Breast epithelium (tissue), 4 donors: ENCODE results near the gene CSRNP2. TPM values are rescaled to one million over a fixed set of nuclear protein-coding genes. Genes with fewer than 3 reads are reported as not detected.

ENCODE experiments used
- DNase-seq, 2 donors: peaks; one replicate each; pipeline ENCODE4 v3.0.0-alpha.2; 2019; ENCODE audit warnings: low spot score in 2 of 2
- H3K27ac ChIP-seq, 2 donors: fragments of 200-600 bp; sonication (generic) in 1 of 2; one replicate each; pipeline ENCODE4 v1.5.1; 2016 to 2019; ENCODE audit warnings: mild to moderate bottlenecking in 1 of 2
- H3K27me3 ChIP-seq, 2 donors: fragments of 200-600 bp; sonication (generic) in 1 of 2; one replicate each; pipeline versions ENCODE4 v1.5.1 to v1.6.0; 2017 to 2019; ENCODE audit warnings: control low read depth in 1 of 2, mild to moderate bottlenecking in 1 of 2
- H3K36me3 ChIP-seq: fragments of 200-600 bp; one replicate; pipeline ENCODE4 v1.5.1; 2019
- H3K4me1 ChIP-seq, 2 donors: fragments of 200-600 bp; sonication (generic); one replicate each; pipeline ENCODE4 v1.5.1; 2016 to 2019; ENCODE audit warnings: control low read depth in 1 of 2
- H3K4me3 ChIP-seq, 3 donors: fragments of 200-600 bp; sonication (generic); 1 replicate in 2 of 3; 2 replicates in 1 of 3; pipeline ENCODE4 v1.5.1; 2016 to 2019; ENCODE audit warnings: mild to moderate bottlenecking in 3 of 3, moderate library complexity in 2 of 3
- H3K9me3 ChIP-seq, 2 donors: fragments of 200-600 bp; sonication (generic) in 1 of 2; one replicate each; pipeline ENCODE4 v1.5.1; 2016 to 2019; ENCODE audit warnings: control low read depth in 1 of 2
- CTCF ChIP-seq, 3 donors: fragments of 450-650 bp; IDR thresholded peaks; one replicate each; pipeline ENCODE4 v1.5.1; 2016 to 2017; ENCODE audit warnings: antibody characterized with exemption in 3 of 3, mild to moderate bottlenecking in 3 of 3, moderate library complexity in 3 of 3
- POLR2A ChIP-seq: fragments of 450-650 bp; IDR thresholded peaks from one replicate; pipeline ENCODE4 v1.6.1; 2016; ENCODE audit warnings: antibody characterized with exemption, mild to moderate bottlenecking, moderate library complexity
- POLR2AphosphoS5 ChIP-seq, 3 donors: sonication (generic); formaldehyde crosslinking; IDR thresholded peaks; one replicate each; pipeline ENCODE4 v1.6.1; 2017; ENCODE audit warnings: antibody characterized with exemption in 3 of 3
- intact Hi-C: fragments of 100-400 bp; cut with DNase I; formaldehyde crosslinking; loops from one replicate; pipeline ENCODE4 v1.15.1; 2023; ENCODE audit warnings: low total_unique reads
- total RNA-seq, 3 donors: library from RNA; depleted of rRNA; stranded (reverse); fragments of >200 nt; gene quantifications; one replicate each; pipeline ENCODE4 v1.1.0, GENCODE V29; 2016

Gene CSRNP2
- total RNA-seq, 3 donors from 2014 or later: 20.2 to 37.3 (median 35.7) TPM

DNA sequence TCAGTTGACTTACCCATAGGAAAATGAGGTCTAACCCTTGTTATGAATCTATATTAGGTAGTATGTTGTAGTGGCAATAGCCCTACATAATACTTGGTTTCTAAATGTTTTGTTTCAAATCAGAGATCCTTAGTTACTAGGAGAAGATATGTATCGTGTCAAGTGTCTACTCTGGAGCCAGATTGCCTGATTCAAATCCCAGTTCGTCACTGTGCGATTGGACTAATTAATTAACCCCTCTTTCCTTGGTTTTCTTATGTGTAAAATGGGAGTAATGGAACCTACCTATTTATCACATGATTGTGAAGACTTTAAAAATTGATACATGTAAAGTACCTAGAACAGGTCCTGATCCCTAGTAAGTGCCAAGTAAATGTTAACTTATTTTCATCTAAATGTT, 33.9 kb downstream of the CSRNP2 start:
- Histone ChIP-seq H3K4me1 (peaks cover 5 to 8% of the 10 kb centered on the region in 2 donors), H3K36me3 (no peaks in the 10 kb centered on the region), H3K9me3 (no peaks in the 10 kb centered on the region), H3K27ac (peak overlapping the region in 1 of 2 donors; percentile 95), H3K27me3 (no peaks in the 10 kb centered on the region), H3K4me3 (peak overlapping the region in 2 of 3 donors; percentile 69 to 85)
- intact Hi-C loops: no loop called here
- no peak for DNase-seq
- TF ChIP-seq POLR2AphosphoS5 (IDR thresholded peaks at IDR 0.05): no peak
- no peak for TF ChIP-seq POLR2A
- TF ChIP-seq CTCF (IDR thresholded peaks at IDR 0.05): no peak

GRCh38 chr12:51048661-51049251, 34.6 kb downstream of the CSRNP2 start:
- no peak for TF ChIP-seq POLR2A
- TF ChIP-seq POLR2AphosphoS5 (IDR thresholded peaks at IDR 0.05): no peak
- no peak for TF ChIP-seq CTCF (IDR thresholded peaks at IDR 0.05)
- Histone ChIP-seq H3K9me3 (no peaks in the 10 kb centered on the region), H3K4me3 (peak overlapping the region; percentile 69 to 85 (median 73)), H3K27ac (peak overlapping the region; percentile 95 to 96), H3K27me3 (no peaks in the 10 kb centered on the region), H3K36me3 (no peaks in the 10 kb centered on the region), H3K4me1 (peaks cover 5 to 8% of the 10 kb centered on the region in 2 donors)
- intact Hi-C loops: no loop called here
- DNase-seq: no peak

DNA sequence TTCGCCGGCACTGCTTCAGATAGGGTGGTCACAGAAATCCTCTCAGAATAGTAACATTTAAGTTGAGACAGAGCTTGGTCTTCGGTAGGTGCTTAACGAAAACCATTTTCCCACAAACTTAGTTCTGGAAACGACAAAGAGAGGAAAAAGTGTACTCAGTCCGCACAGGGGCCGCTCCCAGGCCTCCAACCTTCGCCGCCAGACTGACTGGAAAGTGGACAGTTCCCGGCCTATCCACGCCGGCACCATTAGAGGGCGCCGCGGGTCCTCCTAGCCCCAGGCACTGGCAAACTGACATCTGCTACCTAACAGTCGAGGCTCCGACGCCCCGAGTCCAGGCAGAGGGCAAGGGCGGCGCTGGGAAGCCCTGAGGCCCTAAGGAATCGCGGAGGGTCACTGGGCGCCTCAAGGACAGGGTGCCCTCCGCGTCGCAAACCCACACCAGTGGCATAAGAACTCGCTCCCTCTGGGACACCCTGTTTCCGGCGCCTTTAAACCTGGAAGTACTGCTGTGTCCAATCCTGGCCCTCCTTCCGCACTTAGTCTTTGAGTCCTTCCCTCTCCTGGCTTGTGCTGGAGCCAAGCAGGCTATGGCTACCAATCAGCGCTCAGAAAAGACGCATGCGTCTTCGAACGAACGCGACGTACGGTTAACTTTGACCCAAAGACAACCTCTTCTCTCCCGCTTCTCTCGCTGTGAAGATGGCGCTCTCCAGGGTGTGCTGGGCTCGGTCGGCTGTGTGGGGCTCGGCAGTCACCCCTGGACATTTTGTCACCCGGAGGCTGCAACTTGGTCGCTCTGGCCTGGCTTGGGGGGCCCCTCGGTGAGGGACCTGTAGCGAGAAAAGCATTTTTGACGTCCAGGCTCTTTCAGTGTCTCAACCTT, 35.5 kb downstream of the CSRNP2 start, which contains the start of gene LETMD1:
Gene LETMD1 (plus strand): TSS at position 673 of the 886 bp plus-strand sequence. CDS start 30 bp downstream, at position 703.
- peak; percentile 90 to 96 for DNase-seq
- H3K4me1 ChIP-seq: peaks cover 5 to 8% of the 10 kb centered on the region in 2 donors
- peak; percentile 86 to 95 (median 87) for TF ChIP-seq POLR2AphosphoS5 (IDR thresholded peaks at IDR 0.05)
- peak; percentile 75 to 94 (median 94) for TF ChIP-seq CTCF (IDR thresholded peaks at IDR 0.05)
- peak; percentile 30 for TF ChIP-seq POLR2A
- H3K27me3 ChIP-seq: no peaks in the 10 kb centered on the region
- no peaks in the 10 kb centered on the region for H3K9me3 ChIP-seq
- intact Hi-C loops: no loop called here
- peak within 1 kb of the TSS; percentile 69 to 85 (median 73) for H3K4me3 ChIP-seq
- no peaks in the 10 kb centered on the region for H3K36me3 ChIP-seq
- H3K27ac ChIP-seq: peak within 1 kb of the TSS; percentile 95 to 96

DNA sequence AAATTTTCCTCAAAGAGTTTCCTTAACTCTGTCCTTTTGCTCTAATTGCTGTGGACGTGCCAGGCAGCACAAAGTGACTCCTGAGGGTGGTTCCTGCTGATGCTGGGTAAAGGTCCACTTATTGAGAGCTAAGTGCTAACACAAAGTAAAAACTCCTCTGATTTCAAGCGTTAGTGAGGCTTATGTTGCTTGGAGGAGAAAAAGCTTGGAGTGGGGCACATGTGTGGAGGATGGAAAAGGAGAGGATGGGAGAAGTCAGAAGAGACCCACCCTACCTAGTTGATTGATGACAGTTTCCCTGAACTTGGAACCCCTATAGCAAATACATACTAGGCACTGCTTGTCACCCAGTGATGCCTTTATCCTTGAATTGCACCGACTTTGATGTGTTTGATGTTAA, 47.1 kb downstream of the CSRNP2 start:
- Histone ChIP-seq H3K9me3 (no peaks in the 10 kb centered on the region), H3K4me3 (no peak overlapping the region), H3K27me3 (no peaks in the 10 kb centered on the region), H3K4me1 (no peaks in the 10 kb centered on the region), H3K27ac (no peak overlapping the region), H3K36me3 (no peaks in the 10 kb centered on the region)
- intact Hi-C loops: no loop called here
- no peak for DNase-seq
- TF ChIP-seq POLR2AphosphoS5 (IDR thresholded peaks at IDR 0.05) (no peak), POLR2A (no peak), CTCF (IDR thresholded peaks at IDR 0.05) (no peak)
